ENCODE results near the gene UCP2.

The UCP2 gene

DNA sequence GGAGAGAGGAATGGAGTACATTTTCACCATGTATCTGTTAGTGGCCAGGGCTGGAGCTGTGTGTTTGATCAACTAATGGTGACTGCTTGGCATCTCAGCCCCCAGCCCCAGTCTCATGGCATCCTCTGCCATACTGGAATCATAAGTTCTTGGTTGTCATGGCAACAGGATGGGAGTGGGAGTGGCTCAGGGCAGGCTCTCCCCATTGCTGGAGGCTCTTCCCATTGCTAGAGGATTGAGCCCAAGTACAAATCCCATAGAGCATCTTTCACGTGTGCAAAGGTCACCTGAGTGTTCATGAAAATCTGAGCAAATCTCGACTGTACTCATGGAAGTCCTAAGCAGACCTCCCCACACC, 16.9 kb downstream of the UCP2 start:
- Histone ChIP-seq H2AFZ (ENCODE audit: low read length) (no peak overlapping the region), H3K9me3 (ENCODE audit: insufficient read depth, low read depth, low read length) (no peaks in the 10 kb centered on the region), H3K79me2 (ENCODE audit: insufficient read depth, low read length) (no peaks in the 10 kb centered on the region), H3K4me2 (ENCODE audit: low read depth, low read length, poor library complexity, severe bottlenecking) (no peak overlapping the region), H3K9ac (ENCODE audit: low read depth, low read length, poor library complexity, severe bottlenecking) (no peak overlapping the region), H3K4me1 (ENCODE audit: insufficient read depth, low read length, poor library complexity, severe bottlenecking) (peaks cover 13% of the 10 kb centered on the region), H3K27me3 (ENCODE audit: insufficient read depth, low read length, poor library complexity, severe bottlenecking) (no peaks in the 10 kb centered on the region), H3K36me3 (ENCODE audit: insufficient read depth, low read length) (no peaks in the 10 kb centered on the region), H3K9me2 (replicated peaks; ENCODE audit: low read depth, low read length) (no peaks in the 10 kb centered on the region), H3F3A (ENCODE audit: low read depth) (no peaks in the 10 kb centered on the region), H4K20me1 (ENCODE audit: insufficient read depth, low read length, poor library complexity, severe bottlenecking) (no peaks in the 10 kb centered on the region), H3K4me3 (ENCODE audit: low read length, poor library complexity, severe bottlenecking) (no peak overlapping the region)
- no peak for TF ChIP-seq CTCF (conservative IDR thresholded peaks at IDR 0.05; ENCODE audit: low read length)
- no peak for TF ChIP-seq EZH2phosphoT487 (IDR thresholded peaks at IDR 0.05; ENCODE audit: borderline replicate concordance)

DNA sequence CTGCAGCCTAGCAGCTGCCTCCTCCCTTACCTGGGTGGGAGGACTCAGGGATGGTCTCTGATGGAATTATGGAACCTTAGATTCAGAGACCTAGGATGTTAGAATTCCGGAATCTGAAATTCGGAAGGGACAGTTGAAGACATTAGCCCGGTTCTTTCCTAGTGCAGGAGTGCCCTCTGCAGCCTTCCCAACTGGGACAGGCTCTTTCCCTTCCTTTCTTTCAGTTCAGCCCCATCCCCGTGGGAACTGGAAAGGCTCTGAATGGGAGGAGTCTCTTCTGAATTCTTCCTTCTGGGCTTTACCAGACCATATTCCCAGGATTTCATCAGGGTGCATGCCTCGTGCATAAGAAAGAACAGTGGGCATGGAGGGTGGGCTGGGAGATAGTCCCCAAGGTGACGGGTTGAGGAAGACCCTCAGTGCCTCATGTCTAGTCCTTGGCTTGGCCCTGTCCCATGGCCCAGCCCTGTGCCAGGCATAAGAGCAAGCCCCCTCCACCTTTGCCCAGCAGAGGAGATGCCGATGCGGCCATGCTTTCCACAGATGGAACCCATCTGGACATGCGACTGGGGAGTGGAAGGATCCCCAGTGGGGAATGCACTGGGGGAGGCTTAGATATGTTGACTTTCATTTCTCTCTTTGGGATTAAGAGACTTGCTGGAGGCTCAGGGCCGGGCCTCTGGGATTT, 17.4 kb downstream of the UCP2 start:
- peaks cover 10% of the 10 kb centered on the region for H3K4me1 ChIP-seq (ENCODE audit: insufficient read depth, low read length, poor library complexity, severe bottlenecking)
- H3F3A ChIP-seq (ENCODE audit: low read depth), result no peaks in the 10 kb centered on the region
- no peak overlapping the region for H3K4me2 ChIP-seq (ENCODE audit: low read depth, low read length, poor library complexity, severe bottlenecking)
- H3K4me3 ChIP-seq (ENCODE audit: low read length, poor library complexity, severe bottlenecking), result no peak overlapping the region
- no peaks in the 10 kb centered on the region for H4K20me1 ChIP-seq (ENCODE audit: insufficient read depth, low read length, poor library complexity, severe bottlenecking)
- H3K27me3 ChIP-seq (ENCODE audit: insufficient read depth, low read length, poor library complexity, severe bottlenecking), result no peaks in the 10 kb centered on the region
- H2AFZ ChIP-seq (ENCODE audit: low read length), result no peak overlapping the region
- no peak overlapping the region for H3K9ac ChIP-seq (ENCODE audit: low read depth, low read length, poor library complexity, severe bottlenecking)
- H3K79me2 ChIP-seq (ENCODE audit: insufficient read depth, low read length), result no peaks in the 10 kb centered on the region
- no peaks in the 10 kb centered on the region for H3K9me3 ChIP-seq (ENCODE audit: insufficient read depth, low read depth, low read length)
- H3K9me2 ChIP-seq (replicated peaks; ENCODE audit: low read depth, low read length), result no peaks in the 10 kb centered on the region
- no peaks in the 10 kb centered on the region for H3K36me3 ChIP-seq (ENCODE audit: insufficient read depth, low read length)
- TF ChIP-seq CTCF (conservative IDR thresholded peaks at IDR 0.05; ENCODE audit: low read length), result no peak
- TF ChIP-seq EZH2phosphoT487 (IDR thresholded peaks at IDR 0.05; ENCODE audit: borderline replicate concordance), result no peak

GRCh38 chr11:73963861-73964260, 18.8 kb downstream of the UCP2 start:
- Histone ChIP-seq H3K4me3 (ENCODE audit: low read length, poor library complexity, severe bottlenecking) (no peak overlapping the region), H3K36me3 (ENCODE audit: insufficient read depth, low read length) (no peaks in the 10 kb centered on the region), H3K9me3 (ENCODE audit: insufficient read depth, low read depth, low read length) (no peaks in the 10 kb centered on the region), H4K20me1 (ENCODE audit: insufficient read depth, low read length, poor library complexity, severe bottlenecking) (no peaks in the 10 kb centered on the region), H3K27me3 (ENCODE audit: insufficient read depth, low read length, poor library complexity, severe bottlenecking) (no peaks in the 10 kb centered on the region), H3K4me1 (ENCODE audit: insufficient read depth, low read length, poor library complexity, severe bottlenecking) (no peaks in the 10 kb centered on the region), H3K9ac (ENCODE audit: low read depth, low read length, poor library complexity, severe bottlenecking) (peak overlapping the region; percentile 18), H3K4me2 (ENCODE audit: low read depth, low read length, poor library complexity, severe bottlenecking) (peak overlapping the region; percentile 35), H3K9me2 (replicated peaks; ENCODE audit: low read depth, low read length) (no peaks in the 10 kb centered on the region), H3K79me2 (ENCODE audit: insufficient read depth, low read length) (no peaks in the 10 kb centered on the region), H2AFZ (ENCODE audit: low read length) (peak overlapping the region; percentile 88), H3F3A (ENCODE audit: low read depth) (no peaks in the 10 kb centered on the region)
- TF ChIP-seq CTCF (conservative IDR thresholded peaks at IDR 0.05; ENCODE audit: low read length), result no peak
- TF ChIP-seq EZH2phosphoT487 (IDR thresholded peaks at IDR 0.05; ENCODE audit: borderline replicate concordance), result no peak

Data from Loucy (cell line).